Calu3 (cell line): ENCODE data around the gene MARK2. TPM values are rescaled to one million over a fixed set of nuclear protein-coding genes. Genes with fewer than 3 reads are reported as not detected.
A peak's percentile ranks its signal among the peaks of the same experiment; 100 is the strongest.

Experiments used
- Bru-seq: library from RNA; stranded (reverse); fragments of 400-500 nt; gene quantifications from one replicate; lab custom pipeline; 2021; lab: Mats Ljungman, UMichigan
- BruChase-seq, 2 experiments: library from RNA; stranded (reverse); fragments of 400-500 nt; gene quantifications; one replicate each; lab custom pipeline; 2021; lab: Mats Ljungman, UMichigan
- BruUV-seq: library from RNA; stranded (reverse); fragments of 400-500 nt; replicated peaks from 2 replicates; lab custom pipeline; 2021; lab: Mats Ljungman, UMichigan
- CTCF ChIA-PET: fragments of 300-600 bp; sonication (Branson Sonifier 250); formaldehyde crosslinking; loops from one replicate; lab custom pipeline; 2022; ENCODE audit warnings: antibody characterized with exemption; lab: Charles Lee
- DNase-seq: peaks from one replicate; pipeline ENCODE4 v3.0.0; 2022
- H3K27ac Mint-ChIP-seq: one replicate; pipeline ENCODE4 v1.8.0; 2022; ENCODE audit warnings: mixed read lengths; ENCODE audit not compliant: unreplicated experiment
- H3K27me3 Mint-ChIP-seq: one replicate; pipeline ENCODE4 v1.8.0; 2022; ENCODE audit warnings: mixed read lengths; ENCODE audit not compliant: unreplicated experiment
- H3K36me3 Mint-ChIP-seq: one replicate; pipeline ENCODE4 v1.8.0; 2022; ENCODE audit warnings: mild to moderate bottlenecking, moderate library complexity, mixed read lengths; ENCODE audit not compliant: insufficient read depth, unreplicated experiment
- H3K4me1 Mint-ChIP-seq: one replicate; pipeline ENCODE4 v1.8.0; 2022; ENCODE audit warnings: mild to moderate bottlenecking, low read depth, mixed read lengths; ENCODE audit not compliant: unreplicated experiment
- H3K4me3 Mint-ChIP-seq: one replicate; pipeline ENCODE4 v1.8.0; 2022; ENCODE audit warnings: mild to moderate bottlenecking, low read depth, moderate library complexity, mixed read lengths; ENCODE audit not compliant: unreplicated experiment
- H3K9me3 Mint-ChIP-seq: one replicate; pipeline ENCODE4 v1.8.0; 2022; ENCODE audit warnings: low read depth, mixed read lengths; ENCODE audit not compliant: unreplicated experiment
- CTCF ChIP-seq: fragments of 200-600 bp; IDR thresholded peaks from one replicate; pipeline ENCODE4 v1.8.0; 2022; ENCODE audit warnings: antibody characterized with exemption; ENCODE audit not compliant: unreplicated experiment
- intact Hi-C: fragments of 100-400 bp; cut with micrococcal nuclease; formaldehyde crosslinking; loops from one replicate; pipeline ENCODE4 v1.10.0; 2022; ENCODE audit not compliant: unreplicated experiment
- long read RNA-seq: library from polyadenylated mRNA; stranded (forward); transcript quantifications from one replicate; pipeline ENCODE4 v2.0.0, GENCODE V29; 2022
- total RNA-seq: library from RNA; stranded (reverse); gene quantifications from 2 replicates; pipeline ENCODE4 v1.2.3, GENCODE V29; 2022

Gene MARK2
- total RNA-seq (63.1 and 71.2 TPM in 2 replicates), Bru-seq, nascent RNA (percentile 79 among the genes with signal in this experiment), BruChase-seq, experiment 1, labeled RNA remaining after a 6-hour chase (percentile 82 among the genes with signal in this experiment), BruChase-seq, experiment 2, labeled RNA remaining after a 2-hour chase (percentile 78 among the genes with signal in this experiment)
- long read RNA-seq, transcript MARK2-208 (17 exons, 2,924 nt), result major isoform, 7 of 51 reads
- long read RNA-seq, transcript MARK2-207 (18 exons, 2,885 nt), result minor isoform, 5 of 51 reads
- long read RNA-seq, partial matches to known transcripts, result 3 of 51 reads
- long read RNA-seq, other reads (novel, unspliced or antisense), result 36 of 51 reads

GRCh38 chr11:63838678-63839507 is at the start of gene MARK2:
Gene MARK2 (plus strand): TSS chr11:63839110. CDS start chr11:63839507, 397 bp downstream.
- no TSS peak for BruUV-seq
- peak within 1 kb of the TSS; percentile 75 for H3K4me3 Mint-ChIP-seq
- DNase-seq, result peak; percentile 99
- H3K36me3 Mint-ChIP-seq, result peaks cover 48% of the 10 kb centered on the region
- intact Hi-C loops, result no loop called here
- peak within 1 kb of the TSS; percentile 38 for H3K27ac Mint-ChIP-seq
- H3K9me3 Mint-ChIP-seq, result no peaks in the 10 kb centered on the region
- peaks cover 48% of the 10 kb centered on the region for H3K4me1 Mint-ChIP-seq
- no peak for TF ChIP-seq CTCF
- CTCF ChIA-PET, result interaction anchor here (0.5 to 3.4 kb wide), 12 partner anchors 12 to 136 kb away, joined by 3 to 38 read pairs (median 4); no protein-coding TSS in a partner anchor
- no peaks in the 10 kb centered on the region for H3K27me3 Mint-ChIP-seq

DNA sequence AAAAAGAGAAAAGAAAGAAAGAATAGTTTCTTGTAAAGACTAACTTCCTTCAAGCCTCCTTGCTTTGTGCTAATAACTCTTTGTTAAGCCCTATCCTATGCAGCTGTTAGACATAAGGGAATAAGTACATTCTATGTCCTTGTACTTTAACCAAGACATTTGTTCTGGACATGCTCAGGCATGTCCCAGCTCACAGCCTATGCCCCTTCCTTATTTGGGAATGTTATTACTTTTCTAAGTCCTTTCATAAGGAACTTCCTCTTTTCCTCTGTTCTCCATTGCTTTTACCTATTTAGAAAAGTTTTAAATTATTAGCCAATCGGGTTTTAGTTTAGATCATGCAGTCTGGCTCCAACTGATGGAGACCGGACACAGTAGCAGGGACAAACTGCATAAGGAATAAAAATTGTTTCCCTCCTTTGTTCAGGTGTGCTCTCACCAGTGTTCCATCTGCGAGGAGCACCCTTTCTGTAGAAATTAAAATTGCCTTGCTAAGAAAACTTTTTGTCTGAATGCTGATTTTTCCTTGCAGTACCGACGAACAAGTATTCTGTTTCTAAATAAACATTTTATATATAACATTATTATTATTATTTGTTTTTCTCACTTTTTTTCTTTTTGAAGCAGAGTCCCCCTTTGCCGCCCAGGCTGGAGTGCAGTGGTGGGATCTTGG is 47.3 kb upstream of the MARK2 start:
- no peak for DNase-seq
- TF ChIP-seq CTCF, result no peak

GRCh38 chr11:63793161-63793560 is 45.7 kb upstream of the MARK2 start:
- intact Hi-C loops, result no loop called here
- Mint-ChIP-seq H3K36me3 (no peaks in the 10 kb centered on the region), H3K4me1 (no peaks in the 10 kb centered on the region), H3K27ac (no peak overlapping the region), H3K27me3 (no peaks in the 10 kb centered on the region), H3K4me3 (no peak overlapping the region), H3K9me3 (peaks cover 2% of the 10 kb centered on the region)
- no TSS peak for BruUV-seq
- no peak for DNase-seq
- no peak for TF ChIP-seq CTCF
- CTCF ChIA-PET, result no interaction called here

More for the DNA sequence above, 47.3 kb upstream of the MARK2 start:
- no peaks in the 10 kb centered on the region for H3K36me3 Mint-ChIP-seq
- CTCF ChIA-PET, result no interaction called here
- no TSS peak for BruUV-seq
- no peak overlapping the region for H3K4me3 Mint-ChIP-seq
- H3K27me3 Mint-ChIP-seq, result no peaks in the 10 kb centered on the region
- no peak overlapping the region for H3K27ac Mint-ChIP-seq
- intact Hi-C loops, result no loop called here
- H3K9me3 Mint-ChIP-seq, result peaks cover 2% of the 10 kb centered on the region
- H3K4me1 Mint-ChIP-seq, result no peaks in the 10 kb centered on the region

DNA sequence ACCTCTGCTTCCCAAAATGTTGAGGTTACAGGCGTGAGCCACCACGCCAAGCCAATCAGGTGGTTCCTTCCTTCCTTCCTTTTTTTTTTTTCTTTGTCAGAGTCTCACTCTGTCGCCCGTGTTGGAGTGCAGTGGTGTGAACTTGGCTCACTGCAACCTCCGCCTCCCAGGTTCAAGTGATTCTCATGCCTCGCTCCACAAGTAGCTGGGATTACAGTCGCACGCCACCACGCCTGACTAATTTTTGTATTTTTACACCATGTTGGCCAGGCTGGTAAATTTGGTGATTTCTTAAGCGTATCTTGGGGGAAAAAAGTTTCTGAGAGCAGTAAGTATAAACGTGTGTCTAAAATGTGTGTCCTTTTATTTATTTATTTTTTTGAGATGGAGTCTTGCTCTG is 43.8 kb upstream of the MARK2 start:
- BruUV-seq, result no TSS peak
- H3K9me3 Mint-ChIP-seq, result peaks cover 2% of the 10 kb centered on the region
- no peak for DNase-seq
- intact Hi-C loops, result no loop called here
- CTCF ChIA-PET, result no interaction called here
- no peaks in the 10 kb centered on the region for H3K36me3 Mint-ChIP-seq
- H3K4me3 Mint-ChIP-seq, result no peak overlapping the region
- no peaks in the 10 kb centered on the region for H3K4me1 Mint-ChIP-seq
- H3K27ac Mint-ChIP-seq, result no peak overlapping the region
- TF ChIP-seq CTCF, result no peak
- H3K27me3 Mint-ChIP-seq, result no peaks in the 10 kb centered on the region
